NCI-H446 (cell line): ENCODE measurements around the gene TTC39A.
"Not testable (repeated sequence)": the region's sequence is repeated elsewhere in the genome, so short reads cannot be mapped to it uniquely, and the experiment has no call there.

Experiments used
- DNase-seq, 2 experiments: peaks; one replicate each; lab custom pipeline; 2025; lab: John Stamatoyannopoulos, UW

Gene TTC39A

DNA sequence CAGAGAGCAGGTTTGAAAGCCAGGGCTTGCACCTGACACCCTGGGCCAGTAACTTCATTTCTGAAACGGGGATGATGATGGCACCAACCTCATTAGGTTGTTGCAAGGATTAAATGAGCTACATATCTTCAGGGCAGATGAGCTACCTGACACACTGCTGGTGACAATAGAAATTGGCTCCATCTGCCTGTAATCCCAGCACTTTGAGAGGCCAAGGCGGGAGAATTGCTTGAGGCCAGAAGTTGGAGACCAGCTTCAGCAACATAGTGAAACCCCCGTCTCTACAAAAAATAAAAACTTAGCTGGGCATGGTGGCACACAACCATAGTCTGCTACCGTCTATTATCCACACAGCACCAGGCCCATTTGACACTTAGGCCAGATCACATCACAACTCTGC, 6.3 kb upstream of the TTC39A start:
- DNase-seq = no peak

DNA sequence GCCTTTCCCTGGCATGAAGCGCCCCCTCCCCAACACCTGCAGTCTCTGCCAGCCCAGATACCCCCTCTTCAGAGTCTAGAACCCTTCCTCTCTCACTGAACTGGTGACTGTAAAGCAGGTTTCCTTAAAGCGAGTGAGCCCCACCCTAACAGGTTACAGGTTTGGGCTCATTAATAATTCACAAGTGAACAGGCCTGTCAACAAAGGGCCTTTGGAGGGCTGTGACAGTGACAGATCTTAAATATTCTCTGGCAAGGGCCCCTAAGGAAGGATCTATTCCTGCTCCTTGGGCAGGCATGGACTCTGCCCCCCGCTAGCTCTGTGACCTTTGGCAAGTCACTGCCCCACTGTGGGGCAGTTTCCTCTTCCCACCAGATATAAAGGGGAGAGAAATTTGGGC, 5.6 kb upstream of the TTC39A start:
- DNase-seq = no peak

DNA sequence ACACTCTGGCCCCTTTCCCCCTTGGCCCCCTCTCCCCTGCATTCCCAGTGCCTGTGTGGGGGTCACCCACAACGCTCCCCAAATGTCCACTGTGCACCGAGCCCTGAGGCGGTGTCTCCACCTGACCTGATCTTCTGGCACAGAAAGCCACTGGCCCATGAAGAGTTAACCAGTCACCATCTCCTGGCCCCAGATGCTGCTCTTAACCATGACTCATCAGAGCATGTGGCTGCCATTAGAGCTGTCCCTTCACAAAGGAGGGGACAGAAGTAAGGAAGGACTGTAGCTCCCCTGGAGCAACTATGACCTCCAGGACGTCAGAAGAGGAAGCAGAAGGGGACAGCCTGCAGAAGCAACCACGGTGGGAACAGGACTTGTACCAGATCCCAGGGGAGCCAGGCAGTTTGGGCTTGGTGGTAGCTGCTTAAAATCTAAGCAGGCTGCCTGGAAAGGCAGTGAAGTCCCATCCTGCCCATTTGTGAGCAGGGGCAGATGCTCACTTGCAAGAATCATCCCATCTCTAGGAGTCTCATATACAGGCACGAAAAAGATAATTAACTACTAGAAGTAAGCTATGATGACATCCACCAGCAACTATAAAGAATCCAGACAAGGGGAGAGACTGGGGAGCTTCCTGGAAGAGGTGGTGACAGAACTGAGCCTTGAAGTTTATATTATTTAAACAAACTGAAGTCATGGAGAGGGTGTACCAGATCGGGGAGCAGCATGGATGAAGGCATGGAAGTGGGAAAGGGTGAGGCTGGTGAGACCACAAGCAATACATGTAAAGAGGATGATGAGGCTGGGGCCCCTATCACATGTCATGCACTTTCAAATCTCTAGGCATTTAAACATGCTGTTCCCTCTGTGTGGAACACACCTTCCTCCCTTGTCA, 1.1 kb upstream of the TTC39A start:
- DNase-seq = peak in 1 of 2 experiments; percentile 34

DNA sequence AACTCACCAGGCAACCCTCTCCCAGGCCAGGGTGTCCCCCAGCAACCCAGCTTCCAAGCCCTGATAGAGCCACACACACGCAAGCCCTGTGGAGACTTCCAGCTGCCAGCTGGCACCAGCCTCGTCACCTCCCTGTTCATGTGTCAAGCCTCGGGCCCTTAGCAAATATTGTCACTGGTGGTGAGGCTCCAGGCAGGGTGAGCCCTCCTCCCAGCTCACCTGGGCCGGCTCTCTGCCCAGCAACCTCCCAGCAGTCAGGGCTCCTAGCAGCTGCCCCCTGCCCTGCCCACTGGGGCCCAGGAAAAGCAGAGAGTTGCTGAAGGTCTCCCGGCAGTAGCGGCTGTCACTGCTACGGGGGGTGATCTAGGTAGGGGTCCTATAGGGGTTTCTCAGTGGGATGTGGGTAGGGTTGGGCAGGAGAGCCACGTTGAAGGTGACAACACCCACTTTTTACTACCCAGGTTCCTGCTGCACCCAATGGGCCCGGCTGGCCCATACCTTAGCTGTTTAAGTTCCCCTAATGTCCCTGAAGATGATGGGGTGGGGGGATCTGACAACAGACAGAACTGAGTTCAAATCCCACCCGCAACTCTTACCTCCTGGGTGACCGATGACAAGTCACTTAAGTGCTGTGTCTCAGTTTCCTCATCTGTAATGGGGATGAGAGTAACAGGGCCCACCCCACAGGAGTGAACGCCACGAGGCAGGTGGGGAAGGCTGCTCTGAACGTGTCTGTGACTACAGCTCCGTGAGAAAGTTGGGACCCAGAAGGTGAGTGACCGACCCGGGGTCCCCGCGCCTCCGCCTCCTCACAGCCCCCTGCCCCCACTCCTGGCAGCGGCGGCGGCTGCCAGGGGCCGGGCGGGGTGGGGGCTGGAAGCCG, 678 bp downstream of the TTC39A start:
- DNase-seq = no peak

DNA sequence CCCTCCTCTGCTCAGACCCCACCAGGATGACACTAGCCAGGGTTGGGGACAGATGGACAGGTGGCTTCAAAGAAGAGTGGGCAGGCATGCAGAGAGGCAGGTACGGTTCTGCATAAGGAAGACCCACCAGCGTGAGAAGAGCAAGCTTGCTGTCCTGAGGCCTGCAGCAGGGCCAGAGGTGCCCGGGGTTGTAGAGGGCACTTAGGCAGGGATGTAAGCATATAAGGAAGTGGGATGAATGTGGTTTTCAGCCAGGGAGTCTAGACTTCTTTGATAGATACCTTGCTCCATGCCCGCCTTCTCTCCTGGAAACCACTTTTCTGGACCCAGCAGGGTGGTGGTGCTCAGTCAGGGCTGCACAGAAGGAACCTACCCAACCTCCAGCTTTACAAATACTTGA, 1.4 kb downstream of the TTC39A start:
- no peak for DNase-seq

DNA sequence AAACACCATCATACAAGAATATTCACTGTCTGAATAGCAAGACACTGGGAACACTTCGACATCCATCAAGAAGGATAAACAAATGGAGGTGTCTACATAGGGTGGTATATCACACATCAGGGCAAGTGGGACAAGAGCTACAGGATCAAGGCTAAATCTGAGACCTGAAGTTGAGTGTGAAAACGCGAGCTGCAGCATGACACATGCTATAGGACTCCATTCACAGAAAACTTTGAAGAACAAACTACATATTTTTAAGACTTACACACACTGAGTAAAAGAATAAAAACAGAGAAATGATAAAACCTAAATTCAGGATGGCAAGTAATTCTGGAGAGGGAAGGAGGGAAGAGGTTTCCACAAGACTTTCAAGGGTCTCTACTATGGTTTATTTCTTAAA, 2.1 kb downstream of the TTC39A start:
- no peak for DNase-seq

DNA sequence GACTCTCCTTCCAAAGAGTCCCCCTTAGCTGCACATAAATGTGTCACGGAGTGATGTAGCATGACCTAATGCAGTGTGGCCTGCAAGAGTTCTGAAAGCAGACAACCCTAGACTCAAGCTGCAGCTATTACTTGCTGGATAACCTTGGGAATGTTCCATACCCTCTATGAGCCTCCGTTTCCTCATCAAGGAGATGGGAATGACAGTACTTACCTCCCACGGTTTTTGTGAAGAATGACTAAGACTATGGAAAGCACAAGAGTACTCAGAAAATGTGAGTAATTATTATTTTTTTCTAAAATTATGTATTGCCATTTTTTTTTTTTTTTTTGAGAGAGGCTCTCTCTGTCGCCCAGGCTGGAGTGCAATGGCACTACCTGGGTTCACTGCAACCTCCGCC, 3.0 kb downstream of the TTC39A start:
- no peak for DNase-seq

DNA sequence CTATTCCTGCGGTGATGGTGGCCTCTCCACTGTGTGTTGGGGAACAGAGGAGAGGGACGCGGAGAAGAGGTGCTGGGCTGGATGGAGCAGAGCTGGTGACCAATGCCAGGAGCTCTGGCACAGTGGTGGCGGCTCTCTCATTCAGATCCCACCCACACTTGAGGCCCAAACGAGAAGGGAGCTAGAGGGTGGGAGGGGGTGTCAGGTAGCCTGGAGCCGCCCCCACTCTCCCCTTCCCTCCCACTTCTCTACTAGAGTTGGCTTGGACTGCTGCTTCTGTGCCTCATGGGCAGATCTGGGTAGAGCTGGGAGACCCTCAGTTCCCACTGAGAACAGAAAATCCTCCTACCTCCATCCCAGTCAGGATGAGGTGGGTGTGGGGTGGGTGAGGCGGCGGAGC, 3.5 kb downstream of the TTC39A start:
- DNase-seq = no peak

DNA sequence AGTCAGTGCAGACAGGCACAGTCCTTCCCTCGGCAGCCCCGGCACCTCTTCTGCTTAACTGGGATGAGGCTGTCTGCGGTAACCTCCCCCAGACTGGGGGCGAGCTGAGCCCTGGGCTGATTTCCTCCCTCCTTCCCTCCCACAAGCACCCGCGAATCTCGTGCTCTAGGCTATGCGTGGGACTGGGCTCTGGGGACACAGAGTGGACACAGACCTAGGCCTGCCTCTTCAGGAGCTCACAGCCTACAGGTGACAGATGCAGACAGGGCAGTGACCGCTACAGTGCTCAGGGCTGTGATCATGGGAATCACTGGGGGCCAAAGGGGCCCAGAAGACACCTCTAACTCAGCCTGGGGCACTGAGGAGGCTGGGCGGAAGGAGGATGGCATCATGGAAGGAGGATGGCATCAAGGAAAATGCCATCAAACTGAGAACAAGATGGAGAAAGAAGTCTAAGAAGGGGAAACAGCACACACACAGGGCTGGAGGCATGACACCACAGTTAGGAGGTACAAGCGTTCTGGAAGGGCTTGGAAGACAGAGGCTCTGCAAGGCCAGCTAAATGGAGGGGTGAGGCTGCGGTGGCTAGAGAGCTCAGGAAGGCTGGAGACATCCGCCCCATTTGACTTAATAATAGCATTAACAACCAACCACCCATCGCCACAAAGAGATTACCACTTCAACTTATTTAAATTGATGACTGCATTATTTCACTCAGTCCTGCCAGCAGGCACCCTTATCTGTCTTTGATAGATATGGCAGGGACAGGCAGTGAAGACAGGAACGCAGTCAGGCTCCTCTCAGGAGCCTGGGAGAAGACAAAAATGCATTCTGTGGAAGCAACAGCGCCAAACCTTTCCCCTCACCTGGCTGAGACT, 4.2 kb downstream of the TTC39A start:
- no peak for DNase-seq

DNA sequence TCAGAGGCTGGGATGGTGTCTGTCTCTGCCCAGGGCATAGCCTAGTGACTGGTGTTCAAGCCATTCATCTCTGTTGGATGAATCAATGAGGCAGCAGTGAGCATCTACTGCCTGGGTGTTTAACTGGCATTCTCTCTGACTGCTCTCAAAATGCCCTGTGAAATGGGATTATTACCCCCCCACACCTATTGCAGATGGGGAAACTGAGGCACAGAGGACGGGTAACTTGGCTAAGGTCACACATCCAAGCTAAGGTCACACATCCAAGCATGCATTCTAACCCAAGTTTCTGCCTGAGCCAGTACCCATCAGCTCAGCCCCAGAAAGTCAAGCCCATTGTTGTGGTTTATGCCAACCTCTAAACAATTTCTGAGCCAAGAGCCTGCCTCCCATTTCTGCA, 5.0 kb downstream of the TTC39A start:
- no peak for DNase-seq

DNA sequence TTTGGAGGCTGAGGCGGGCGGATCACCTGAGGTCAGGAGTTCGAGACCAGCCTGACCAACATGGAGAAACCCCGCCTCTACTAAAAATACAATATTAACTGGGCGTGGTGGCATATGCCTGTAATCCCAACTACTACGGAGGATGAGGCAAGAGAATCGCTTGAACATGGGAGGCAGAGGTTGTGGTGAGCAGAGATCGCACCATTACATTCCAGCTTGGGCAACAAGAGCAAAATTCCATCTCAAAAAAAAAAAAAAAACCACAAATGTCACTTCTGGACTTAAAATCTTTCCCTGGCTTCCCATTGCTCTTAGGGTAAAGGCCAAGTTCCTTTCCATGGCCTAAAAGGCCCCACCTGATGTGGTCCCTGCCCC, 5.4 kb downstream of the TTC39A start:
- not testable (repeated sequence) for DNase-seq

DNA sequence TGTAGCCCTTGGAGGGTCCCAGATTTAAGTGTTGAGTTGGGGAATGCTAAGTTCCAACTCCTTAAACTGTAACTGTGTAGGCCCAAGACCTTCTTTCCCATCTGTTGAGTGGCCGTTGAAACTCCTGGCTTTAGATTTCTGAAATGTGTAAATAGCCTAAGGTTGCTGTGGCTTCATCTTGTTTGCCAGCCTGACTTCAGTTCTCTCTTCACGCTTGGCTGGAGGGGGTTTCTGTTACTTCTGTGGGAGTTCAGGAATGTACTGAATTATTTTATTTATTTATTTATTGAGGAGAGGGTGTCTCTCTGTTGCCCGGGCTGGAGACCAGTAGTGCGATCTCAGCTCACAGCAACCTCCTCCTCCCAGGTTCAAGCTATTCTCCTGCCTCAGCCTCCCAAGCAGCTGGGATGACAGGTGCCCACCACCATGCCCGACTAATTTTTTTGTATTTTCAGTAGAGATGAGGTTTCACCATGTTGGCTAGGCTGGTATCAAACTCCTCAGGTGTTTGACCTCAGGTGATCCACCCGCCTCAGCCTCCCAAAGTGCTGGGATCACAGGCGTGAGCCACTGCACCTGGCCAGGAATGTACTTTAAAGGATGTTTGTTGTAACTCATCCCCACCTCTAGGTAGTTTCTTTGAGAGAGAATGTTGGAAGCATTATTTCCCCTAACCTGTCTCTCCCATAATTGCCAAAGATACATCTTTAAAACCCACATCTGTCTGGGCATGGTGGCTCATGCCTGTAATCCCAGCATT, 5.9 kb downstream of the TTC39A start:
- no peak for DNase-seq

DNA sequence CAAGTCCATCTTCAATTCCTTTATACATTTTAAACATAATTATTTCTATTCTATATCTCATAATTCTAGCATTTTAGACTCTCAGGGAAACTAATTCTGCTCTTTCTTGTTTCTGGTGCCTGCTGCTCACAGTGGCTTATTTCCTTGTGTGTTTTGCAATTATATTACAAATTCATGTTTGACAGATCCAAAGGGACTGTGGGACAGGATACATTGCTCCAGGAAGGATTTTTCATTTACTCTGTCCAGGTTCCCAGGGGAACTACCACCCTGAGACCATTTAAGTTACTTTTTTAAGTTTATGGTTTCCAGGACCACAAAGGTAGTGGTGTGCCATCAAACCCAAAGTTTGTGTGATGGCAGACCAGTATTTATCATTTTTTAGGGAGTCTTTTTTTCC, 6.6 kb downstream of the TTC39A start:
- no peak for DNase-seq

DNA sequence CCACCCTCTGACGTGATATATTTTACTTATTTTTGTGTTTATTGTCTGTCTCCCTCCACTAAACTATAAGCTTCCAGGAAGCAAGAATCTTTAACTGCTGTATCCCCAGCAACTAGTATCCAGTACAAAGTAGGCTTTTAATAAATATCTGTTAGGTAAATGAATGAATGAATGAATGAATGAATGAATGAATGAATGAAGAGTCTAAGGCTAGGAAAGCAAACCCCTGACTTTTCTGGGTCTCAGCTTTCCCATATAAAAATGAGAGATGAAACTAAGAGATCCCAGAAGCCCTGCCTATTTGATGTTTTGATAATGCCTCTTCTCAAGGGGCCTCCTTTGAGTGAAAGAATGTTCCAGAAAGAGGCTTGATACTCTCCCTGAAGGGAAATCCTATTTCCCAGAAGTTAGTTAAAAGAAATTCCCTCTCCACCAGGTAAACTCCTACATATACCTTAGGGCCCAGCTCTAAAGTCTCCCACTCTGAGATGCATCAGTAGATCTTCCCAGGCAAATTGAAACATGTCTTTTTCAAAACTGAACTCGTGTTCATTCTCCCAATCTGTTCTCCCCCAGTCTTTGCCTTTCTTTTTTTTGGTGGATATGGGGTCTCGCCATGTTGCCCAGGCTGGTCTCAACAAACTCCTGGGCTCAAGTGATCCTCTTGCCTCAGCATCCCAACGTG, 7.8 kb downstream of the TTC39A start:
- DNase-seq = no peak

DNA sequence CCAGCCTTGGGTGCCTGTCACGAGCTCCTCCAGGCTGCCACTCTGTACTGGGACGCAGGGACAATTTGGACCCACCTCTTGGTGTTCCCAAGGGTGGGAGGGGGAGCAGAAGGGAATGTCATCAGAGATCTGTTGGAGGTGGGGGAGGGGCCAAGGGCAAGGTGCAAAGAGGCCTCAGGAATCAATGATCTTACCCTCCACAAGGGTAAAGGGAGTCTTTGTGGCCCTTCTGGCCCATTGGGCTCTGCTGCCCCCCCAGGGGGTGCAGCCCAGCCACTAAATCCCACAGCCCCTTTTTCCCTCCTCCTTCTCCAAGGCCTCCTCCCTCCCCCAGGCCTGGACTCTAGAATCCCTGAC, 8.5 kb downstream of the TTC39A start:
- DNase-seq = no peak

DNA sequence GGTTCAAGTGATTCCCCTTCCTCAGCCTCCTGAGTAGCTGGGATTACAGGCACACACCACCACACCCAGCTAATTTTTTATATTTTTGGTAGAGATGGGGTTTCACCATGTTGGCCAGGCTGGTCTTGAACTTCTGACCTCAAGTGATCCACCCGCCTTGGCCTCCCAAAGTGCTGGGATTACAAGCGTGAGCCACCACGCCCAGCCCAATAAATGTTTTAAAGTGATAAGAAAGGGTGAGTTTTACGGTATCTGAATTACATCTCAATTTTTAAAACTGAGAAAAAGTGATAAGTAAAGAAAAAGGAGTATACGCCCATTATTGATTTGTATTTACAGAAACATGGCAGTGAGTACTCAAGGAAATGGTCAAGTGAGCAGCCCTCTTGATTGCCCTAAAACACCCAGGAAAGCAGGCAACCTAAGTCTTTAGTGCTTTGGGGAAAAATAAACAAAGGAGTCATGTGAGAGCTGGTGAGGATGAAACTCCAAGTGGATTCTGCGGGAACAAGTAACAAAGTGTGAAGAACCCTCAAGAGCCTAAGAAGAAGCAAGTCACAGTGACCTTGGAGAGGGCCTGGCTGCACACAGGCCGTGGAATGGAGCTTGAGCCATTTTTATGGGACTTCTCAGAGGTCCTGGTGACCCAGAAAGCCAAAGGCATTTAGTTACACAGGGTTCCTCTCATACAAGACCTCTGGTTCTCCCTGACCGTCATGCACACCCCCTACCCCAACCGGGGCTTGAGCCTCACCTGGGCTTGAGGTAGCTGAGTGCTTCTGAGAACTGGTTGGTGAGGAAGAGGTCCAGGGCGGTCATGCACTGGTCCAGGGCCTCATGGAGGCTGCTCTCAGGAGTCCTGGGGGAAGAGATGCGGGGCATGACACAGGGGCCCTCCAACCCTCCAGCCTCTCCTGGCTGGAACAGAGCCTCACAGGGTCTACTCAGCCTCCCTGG, 9.1 kb downstream of the TTC39A start:
- no peak for DNase-seq

DNA sequence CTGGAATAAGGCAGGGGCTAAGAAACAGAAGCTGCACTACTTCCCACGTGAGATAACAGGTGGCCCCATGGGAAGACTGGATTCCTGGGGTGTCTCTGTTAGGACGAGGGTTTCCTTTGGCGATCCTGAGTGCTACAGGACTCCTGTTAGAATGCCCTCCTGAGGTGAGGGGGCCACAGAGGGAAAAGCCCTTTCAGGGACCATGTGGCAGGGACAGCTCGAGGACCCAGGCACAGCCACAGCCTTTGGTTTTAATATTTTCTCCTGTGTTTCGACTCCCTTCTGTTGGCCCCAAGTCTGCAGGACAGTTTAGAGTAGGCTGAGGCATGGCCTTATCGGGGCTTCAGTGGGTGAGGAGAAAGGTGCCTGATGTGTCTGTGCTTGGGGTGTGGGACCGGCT, 12.6 kb downstream of the TTC39A start:
- DNase-seq = no peak

DNA sequence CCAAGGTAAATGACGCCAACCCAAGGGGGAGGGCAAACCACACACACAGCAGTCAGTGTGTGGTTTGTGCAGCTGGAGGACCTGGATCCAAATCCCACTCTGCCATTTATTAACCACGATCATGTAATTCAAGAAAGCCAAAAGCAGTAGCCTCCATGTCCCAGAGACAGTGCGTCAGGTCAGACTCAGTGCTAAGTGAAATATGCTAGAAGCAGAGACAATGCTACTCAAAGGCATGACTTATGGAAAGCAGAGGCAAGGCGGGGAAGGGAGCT, 13.6 kb downstream of the TTC39A start:
- DNase-seq = no peak

DNA sequence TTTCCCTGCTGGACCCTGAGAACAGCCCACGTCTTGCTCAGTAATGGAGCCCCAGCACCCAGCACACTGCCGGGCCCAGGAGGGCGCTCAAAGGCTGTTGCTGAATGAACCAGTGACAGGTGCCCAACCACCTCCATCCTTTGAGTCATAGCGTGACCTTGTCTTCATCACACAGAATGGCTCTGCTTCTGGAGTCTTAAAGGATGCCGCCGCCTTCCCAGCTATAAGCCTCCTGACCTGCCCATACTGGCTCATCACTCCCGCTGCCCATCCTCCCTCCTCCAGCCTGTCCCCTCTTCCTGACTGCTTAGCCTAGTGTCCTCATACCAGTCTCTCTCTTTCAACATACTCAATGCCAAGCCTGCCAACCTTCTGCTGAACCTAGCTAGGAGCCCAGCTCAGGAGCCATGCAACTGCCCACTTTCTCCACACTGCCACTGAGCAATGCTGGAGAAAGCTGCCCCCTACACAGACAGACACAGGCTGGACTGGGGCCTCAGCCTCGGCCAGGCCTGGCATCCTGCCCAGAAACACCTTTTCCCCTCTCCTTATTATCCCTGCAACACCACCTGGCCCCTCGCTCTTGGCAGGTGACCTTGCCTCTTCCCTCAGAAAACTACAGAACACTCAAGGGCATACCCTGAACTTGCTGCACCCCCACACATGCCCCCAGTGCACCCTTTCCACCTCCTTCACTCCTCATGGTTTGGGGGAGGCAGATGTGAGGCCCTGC, 14.1 kb downstream of the TTC39A start:
- no peak for DNase-seq
